Measurements from ENCODE around the gene GM2A. TPM values are rescaled to one million over a fixed set of nuclear protein-coding genes. Genes with fewer than 3 reads are reported as not detected.

The GM2A gene
- total and polyA plus RNA-seq, 2 of the 13 experiments (the other 11 are each of a cell fraction or from before 2014, with no cell fraction given): 14.6 to 29.6 TPM

DNA sequence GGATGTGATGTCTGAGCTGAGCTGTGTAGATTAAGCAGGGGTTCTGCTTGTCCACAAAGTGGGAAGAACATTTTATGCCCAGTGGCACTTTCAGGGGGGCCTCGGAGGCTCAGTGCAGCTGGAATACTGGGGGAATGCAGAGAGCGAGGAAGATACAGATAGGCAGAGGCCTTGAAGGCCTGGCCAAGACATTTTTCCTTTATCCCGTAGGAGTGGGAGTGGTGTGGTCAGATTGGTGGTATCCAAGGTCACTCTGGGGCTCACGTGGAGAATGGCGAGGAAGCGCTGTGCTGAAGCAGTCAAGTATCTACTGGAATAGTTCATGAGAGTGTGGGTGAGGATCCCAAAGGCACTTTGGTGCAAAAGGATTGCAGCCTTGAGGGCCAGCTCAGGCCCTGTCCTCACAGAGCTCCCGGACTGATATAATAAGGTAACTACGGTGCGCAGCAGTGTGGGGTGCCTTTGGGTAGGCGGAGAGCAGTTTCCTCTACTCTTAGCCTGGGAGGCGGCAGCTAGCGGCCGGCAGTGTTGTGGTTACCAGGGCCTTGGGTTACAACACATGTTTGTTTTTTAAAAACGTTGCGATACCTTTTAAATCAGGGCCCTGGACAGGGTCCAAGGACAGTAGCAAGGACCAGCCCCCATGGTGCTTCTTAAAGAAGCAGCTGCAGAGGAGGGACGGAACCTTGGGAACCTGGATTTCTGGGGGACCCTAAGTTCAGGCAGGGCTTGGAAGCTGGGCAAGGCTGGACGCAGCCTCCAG is 18.3 kb upstream of the GM2A start (continued):
- TF ChIP-seq, protein P1, sequence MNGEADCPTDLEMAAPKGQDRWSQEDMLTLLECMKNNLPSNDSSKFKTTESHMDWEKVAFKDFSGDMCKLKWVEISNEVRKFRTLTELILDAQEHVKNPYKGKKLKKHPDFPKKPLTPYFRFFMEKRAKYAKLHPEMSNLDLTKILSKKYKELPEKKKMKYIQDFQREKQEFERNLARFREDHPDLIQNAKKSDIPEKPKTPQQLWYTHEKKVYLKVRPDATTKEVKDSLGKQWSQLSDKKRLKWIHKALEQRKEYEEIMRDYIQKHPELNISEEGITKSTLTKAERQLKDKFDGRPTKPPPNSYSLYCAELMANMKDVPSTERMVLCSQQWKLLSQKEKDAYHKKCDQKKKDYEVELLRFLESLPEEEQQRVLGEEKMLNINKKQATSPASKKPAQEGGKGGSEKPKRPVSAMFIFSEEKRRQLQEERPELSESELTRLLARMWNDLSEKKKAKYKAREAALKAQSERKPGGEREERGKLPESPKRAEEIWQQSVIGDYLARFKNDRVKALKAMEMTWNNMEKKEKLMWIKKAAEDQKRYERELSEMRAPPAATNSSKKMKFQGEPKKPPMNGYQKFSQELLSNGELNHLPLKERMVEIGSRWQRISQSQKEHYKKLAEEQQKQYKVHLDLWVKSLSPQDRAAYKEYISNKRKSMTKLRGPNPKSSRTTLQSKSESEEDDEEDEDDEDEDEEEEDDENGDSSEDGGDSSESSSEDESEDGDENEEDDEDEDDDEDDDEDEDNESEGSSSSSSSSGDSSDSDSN (CRISPR knock-in tag; IDR thresholded peaks at IDR 0.05): peak; percentile 57; the same call in 1 of the 2 replicates
- TF ChIP-seq ZNF746 (CRISPR knock-in tag; IDR thresholded peaks at IDR 0.05) (no peak), STAG1 (CRISPR knock-in tag; IDR thresholded peaks at IDR 0.05) (0 out of 2 replicates have a peak, but pooled peaks have one; percentile 7), MEIS2 (CRISPR knock-in tag; IDR thresholded peaks at IDR 0.05) (0 out of 2 replicates have a peak, but pooled peaks have one; percentile 22), KDM2A (CRISPR knock-in tag; IDR thresholded peaks at IDR 0.05; ENCODE audit: borderline replicate concordance, low read depth) (peak; percentile 73; the same call in 1 of the 2 replicates), JUN (CRISPR knock-in tag; IDR thresholded peaks at IDR 0.05) (no peak), GATAD1 (CRISPR knock-in tag; IDR thresholded peaks at IDR 0.05) (no peak; the same call in 1 of the 2 replicates), ERF (CRISPR knock-in tag; IDR thresholded peaks at IDR 0.05) (no peak), ZNF138 (CRISPR knock-in tag; IDR thresholded peaks at IDR 0.05; ENCODE audit: low read depth) (no peak), FOXJ3 (CRISPR knock-in tag; IDR thresholded peaks at IDR 0.05; ENCODE audit: borderline replicate concordance) (peak; percentile 95), ZNF777 (CRISPR knock-in tag; IDR thresholded peaks at IDR 0.05) (no peak), GATAD2A (CRISPR knock-in tag; IDR thresholded peaks at IDR 0.05) (peak; percentile 84), THAP11 (CRISPR knock-in tag; IDR thresholded peaks at IDR 0.05) (peak; percentile 45; the same call in 1 of the 2 replicates), ZNF121 (CRISPR knock-in tag; IDR thresholded peaks at IDR 0.05) (no peak), SKI (IDR thresholded peaks at IDR 0.05; ENCODE audit: partially characterized antibody) (peak; percentile 55), PAF1 (CRISPR knock-in tag; IDR thresholded peaks at IDR 0.05) (no peak)
- TF ChIP-seq, protein P2, sequence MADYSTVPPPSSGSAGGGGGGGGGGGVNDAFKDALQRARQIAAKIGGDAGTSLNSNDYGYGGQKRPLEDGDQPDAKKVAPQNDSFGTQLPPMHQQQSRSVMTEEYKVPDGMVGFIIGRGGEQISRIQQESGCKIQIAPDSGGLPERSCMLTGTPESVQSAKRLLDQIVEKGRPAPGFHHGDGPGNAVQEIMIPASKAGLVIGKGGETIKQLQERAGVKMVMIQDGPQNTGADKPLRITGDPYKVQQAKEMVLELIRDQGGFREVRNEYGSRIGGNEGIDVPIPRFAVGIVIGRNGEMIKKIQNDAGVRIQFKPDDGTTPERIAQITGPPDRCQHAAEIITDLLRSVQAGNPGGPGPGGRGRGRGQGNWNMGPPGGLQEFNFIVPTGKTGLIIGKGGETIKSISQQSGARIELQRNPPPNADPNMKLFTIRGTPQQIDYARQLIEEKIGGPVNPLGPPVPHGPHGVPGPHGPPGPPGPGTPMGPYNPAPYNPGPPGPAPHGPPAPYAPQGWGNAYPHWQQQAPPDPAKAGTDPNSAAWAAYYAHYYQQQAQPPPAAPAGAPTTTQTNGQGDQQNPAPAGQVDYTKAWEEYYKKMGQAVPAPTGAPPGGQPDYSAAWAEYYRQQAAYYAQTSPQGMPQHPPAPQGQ (CRISPR knock-in tag; IDR thresholded peaks at IDR 0.05; ENCODE audit: borderline replicate concordance): no peak
- TF ChIP-seq, protein P3, sequence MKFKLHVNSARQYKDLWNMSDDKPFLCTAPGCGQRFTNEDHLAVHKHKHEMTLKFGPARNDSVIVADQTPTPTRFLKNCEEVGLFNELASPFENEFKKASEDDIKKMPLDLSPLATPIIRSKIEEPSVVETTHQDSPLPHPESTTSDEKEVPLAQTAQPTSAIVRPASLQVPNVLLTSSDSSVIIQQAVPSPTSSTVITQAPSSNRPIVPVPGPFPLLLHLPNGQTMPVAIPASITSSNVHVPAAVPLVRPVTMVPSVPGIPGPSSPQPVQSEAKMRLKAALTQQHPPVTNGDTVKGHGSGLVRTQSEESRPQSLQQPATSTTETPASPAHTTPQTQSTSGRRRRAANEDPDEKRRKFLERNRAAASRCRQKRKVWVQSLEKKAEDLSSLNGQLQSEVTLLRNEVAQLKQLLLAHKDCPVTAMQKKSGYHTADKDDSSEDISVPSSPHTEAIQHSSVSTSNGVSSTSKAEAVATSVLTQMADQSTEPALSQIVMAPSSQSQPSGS (CRISPR knock-in tag; IDR thresholded peaks at IDR 0.05): peak; percentile 77
- TF ChIP-seq, protein P4, sequence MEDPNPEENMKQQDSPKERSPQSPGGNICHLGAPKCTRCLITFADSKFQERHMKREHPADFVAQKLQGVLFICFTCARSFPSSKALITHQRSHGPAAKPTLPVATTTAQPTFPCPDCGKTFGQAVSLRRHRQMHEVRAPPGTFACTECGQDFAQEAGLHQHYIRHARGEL (CRISPR knock-in tag; IDR thresholded peaks at IDR 0.05): no peak
- TF ChIP-seq, protein P5, sequence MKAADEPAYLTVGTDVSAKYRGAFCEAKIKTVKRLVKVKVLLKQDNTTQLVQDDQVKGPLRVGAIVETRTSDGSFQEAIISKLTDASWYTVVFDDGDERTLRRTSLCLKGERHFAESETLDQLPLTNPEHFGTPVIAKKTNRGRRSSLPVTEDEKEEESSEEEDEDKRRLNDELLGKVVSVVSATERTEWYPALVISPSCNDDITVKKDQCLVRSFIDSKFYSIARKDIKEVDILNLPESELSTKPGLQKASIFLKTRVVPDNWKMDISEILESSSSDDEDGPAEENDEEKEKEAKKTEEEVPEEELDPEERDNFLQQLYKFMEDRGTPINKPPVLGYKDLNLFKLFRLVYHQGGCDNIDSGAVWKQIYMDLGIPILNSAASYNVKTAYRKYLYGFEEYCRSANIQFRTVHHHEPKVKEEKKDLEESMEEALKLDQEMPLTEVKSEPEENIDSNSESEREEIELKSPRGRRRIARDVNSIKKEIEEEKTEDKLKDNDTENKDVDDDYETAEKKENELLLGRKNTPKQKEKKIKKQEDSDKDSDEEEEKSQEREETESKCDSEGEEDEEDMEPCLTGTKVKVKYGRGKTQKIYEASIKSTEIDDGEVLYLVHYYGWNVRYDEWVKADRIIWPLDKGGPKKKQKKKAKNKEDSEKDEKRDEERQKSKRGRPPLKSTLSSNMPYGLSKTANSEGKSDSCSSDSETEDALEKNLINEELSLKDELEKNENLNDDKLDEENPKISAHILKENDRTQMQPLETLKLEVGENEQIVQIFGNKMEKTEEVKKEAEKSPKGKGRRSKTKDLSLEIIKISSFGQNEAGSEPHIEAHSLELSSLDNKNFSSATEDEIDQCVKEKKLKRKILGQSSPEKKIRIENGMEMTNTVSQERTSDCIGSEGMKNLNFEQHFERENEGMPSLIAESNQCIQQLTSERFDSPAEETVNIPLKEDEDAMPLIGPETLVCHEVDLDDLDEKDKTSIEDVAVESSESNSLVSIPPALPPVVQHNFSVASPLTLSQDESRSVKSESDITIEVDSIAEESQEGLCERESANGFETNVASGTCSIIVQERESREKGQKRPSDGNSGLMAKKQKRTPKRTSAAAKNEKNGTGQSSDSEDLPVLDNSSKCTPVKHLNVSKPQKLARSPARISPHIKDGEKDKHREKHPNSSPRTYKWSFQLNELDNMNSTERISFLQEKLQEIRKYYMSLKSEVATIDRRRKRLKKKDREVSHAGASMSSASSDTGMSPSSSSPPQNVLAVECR (CRISPR knock-in tag; IDR thresholded peaks at IDR 0.05; ENCODE audit: borderline replicate concordance): peak; percentile 68; the same call in 1 of the 2 replicates
